ENCODE results near the gene KIF5A. TPM values are rescaled to one million over a fixed set of nuclear protein-coding genes. Genes with fewer than 3 reads are reported as not detected.

Gene KIF5A
- total and polyA plus RNA-seq, 2 of the 4 experiments (the other 2 are of a cell fraction), result 0.15 to 0.18 TPM

- Histone ChIP-seq H2BK120ac (ENCODE audit: low read depth, low read length) (no peak overlapping the region), H3K4me3 (ENCODE audit: insufficient read depth, low read depth, low read length) (no peak overlapping the region), H3K9me1 (ENCODE audit: insufficient read depth, low read length) (no peaks in the 10 kb centered on the region), H4K8ac (ENCODE audit: low read depth in 2 of 2, low read length in 2 of 2) (no peak overlapping the region), H3K9ac (ENCODE audit: low read depth, low read length) (no peak overlapping the region), H2BK20ac (ENCODE audit: low read depth, low read length) (no peak overlapping the region), H3K79me1 (ENCODE audit: low read depth in 1 of 2, low read length in 2 of 2) (no peaks in the 10 kb centered on the region), H2AK9ac (replicated peaks; ENCODE audit: low read depth, low read length, poor library complexity) (no peak overlapping the region), H3K9me3 (ENCODE audit: control insufficient read depth, insufficient read depth, low read length) (no peaks in the 10 kb centered on the region), H4K91ac (ENCODE audit: insufficient read depth, low read depth, low read length) (no peak overlapping the region), H3K27ac (ENCODE audit: insufficient read depth, low read length) (no peak overlapping the region), H3K4ac (ENCODE audit: low read depth, low read length) (no peak overlapping the region), H3K23ac (ENCODE audit: low read depth, low read length) (no peak overlapping the region), H3K14ac (replicated peaks; ENCODE audit: low read depth, low read length) (no peak overlapping the region), H3K4me2 (ENCODE audit: low read depth, low read length) (no peak overlapping the region), H4K5ac (ENCODE audit: low read depth, low read length) (no peak overlapping the region), H3K27me3 (ENCODE audit: control insufficient read depth, insufficient read depth, low read length) (peaks cover 17% of the 10 kb centered on the region), H4K20me1 (ENCODE audit: insufficient read depth, low read length) (no peaks in the 10 kb centered on the region), H3K18ac (ENCODE audit: low read depth, low read length) (no peak overlapping the region), H3K4me1 (ENCODE audit: control insufficient read depth, insufficient read depth, low read length) (no peaks in the 10 kb centered on the region), H3K56ac (ENCODE audit: extremely low read depth, insufficient read depth, low read length) (no peak overlapping the region), H2BK5ac (ENCODE audit: low read depth, low read length, poor library complexity, severe bottlenecking) (no peak overlapping the region), H2AK5ac (ENCODE audit: low read depth, low read length) (no peak overlapping the region), H2AFZ (replicated peaks; ENCODE audit: low read length, poor library complexity) (peak overlapping the region; percentile 32), H3K36me3 (ENCODE audit: control insufficient read depth, insufficient read depth, low read length) (no peaks in the 10 kb centered on the region), H2BK15ac (ENCODE audit: low read depth, low read length) (no peak overlapping the region)
- CTCF ChIA-PET, result no interaction called here
- dilution Hi-C loops (cut with HindIII; ENCODE audit: low sequenced_read_pairs, unreplicated experiment), result loop anchor here (25.0 kb wide), 1 partner anchor 93 kb away; no protein-coding TSS in a partner anchor
- no peak for TF ChIP-seq NFE2L2 (IDR thresholded peaks at IDR 0.05; ENCODE audit: low read depth, low read length)
- TF ChIP-seq POLR2A (IDR thresholded peaks at IDR 0.05; ENCODE audit: low read depth, low read length), result no peak
- TF ChIP-seq SMC3 (IDR thresholded peaks at IDR 0.05; ENCODE audit: low read depth, low read length), result no peak
- no peak for TF ChIP-seq RCOR1 (IDR thresholded peaks at IDR 0.05; ENCODE audit: insufficient replicate concordance, low read length)
- no peak for TF ChIP-seq FOS (IDR thresholded peaks at IDR 0.05; ENCODE audit: low read depth, low read length)
- TF ChIP-seq CTCF (conservative IDR thresholded peaks at IDR 0.05; ENCODE audit: low read depth, low read length), result no peak
- no peak for TF ChIP-seq CHD1 (IDR thresholded peaks at IDR 0.05; ENCODE audit: low read depth, low read length)
- no peak for TF ChIP-seq MAZ (IDR thresholded peaks at IDR 0.05; ENCODE audit: borderline replicate concordance, low read depth, low read length)
- TF ChIP-seq BHLHE40 (IDR thresholded peaks at IDR 0.05; ENCODE audit: low read depth, low read length), result no peak
- no peak for TF ChIP-seq MXI1 (IDR thresholded peaks at IDR 0.05; ENCODE audit: borderline replicate concordance, low read depth, low read length)
- TF ChIP-seq RFX5 (IDR thresholded peaks at IDR 0.05; ENCODE audit: low read depth, low read length), result no peak
- TF ChIP-seq CEBPB (IDR thresholded peaks at IDR 0.05; ENCODE audit: low read depth, low read length), result no peak
- TF ChIP-seq USF2 (IDR thresholded peaks at IDR 0.05; ENCODE audit: low read depth, low read length), result no peak
- TF ChIP-seq ELK1 (IDR thresholded peaks at IDR 0.05; ENCODE audit: borderline replicate concordance, low read depth, low read length), result no peak
- ATAC-seq (ENCODE audit: low read depth) (no peak), DNase-seq (no peak)
- WGBS, 2 experiments (ENCODE audit: extremely low coverage in 2 of 2, insufficient read length in 1 of 2), result no CpG with 5 or more reads among the region's 6 CpGs
- intact Hi-C loops (cut with micrococcal nuclease), result loop anchor here (10.0 kb wide), 1 partner anchor 1296 kb away; no protein-coding TSS in a partner anchor
- in situ Hi-C loops (cut with MboI; ENCODE audit: low sequenced_read_pairs), result no loop called here
- POLR2A ChIA-PET (ENCODE audit: unreplicated experiment), result no interaction called here
- no TSS peak for BruUV-seq (replicated peaks)
Measured at GRCh38 chr12:57568838-57569237, 19.0 kb downstream of the KIF5A start.
